Measurements from ENCODE around the gene ATP6V0A4.

The ATP6V0A4 gene

GRCh38 chr7:138670594-138670993 is 127.4 kb downstream of the ATP6V0A4 start:
- TF ChIP-seq CTCF (IDR thresholded peaks at IDR 0.05; ENCODE audit: low read length) (no peak), EZH2phosphoT487 (IDR thresholded peaks at IDR 0.05; ENCODE audit: low read length) (no peak), EZH2 (optimal IDR thresholded peaks at IDR 0.05; ENCODE audit: low read depth, low read length) (no peak)
- Histone ChIP-seq H4K20me1 (ENCODE audit: insufficient read depth, low read length) (no peaks in the 10 kb centered on the region), H3K9me3 (replicated peaks; ENCODE audit: insufficient read depth, low read length) (no peaks in the 10 kb centered on the region), H3K79me2 (ENCODE audit: low read length) (no peaks in the 10 kb centered on the region), H2AFZ (ENCODE audit: low read length) (no peak overlapping the region), H3K27ac (ENCODE audit: low read length) (no peak overlapping the region), H3K4me2 (ENCODE audit: low read depth, low read length) (no peak overlapping the region), H3K4me1 (ENCODE audit: low read length) (no peaks in the 10 kb centered on the region), H3K9ac (ENCODE audit: low read length) (no peak overlapping the region), H3K36me3 (replicated peaks; ENCODE audit: insufficient read depth, low read length) (no peaks in the 10 kb centered on the region), H3K27me3 (replicated peaks; ENCODE audit: insufficient read depth, low read length) (no peaks in the 10 kb centered on the region), H3F3A (ENCODE audit: insufficient read depth, low read length) (no peaks in the 10 kb centered on the region), H3K4me3 (ENCODE audit: low read length) (no peak overlapping the region), H3K9me2 (replicated peaks; ENCODE audit: insufficient read depth, low read length) (no peaks in the 10 kb centered on the region)
- no peak for DNase-seq

GRCh38 chr7:138669364-138669763 is 128.6 kb downstream of the ATP6V0A4 start:
- no peaks in the 10 kb centered on the region for H4K20me1 ChIP-seq (ENCODE audit: insufficient read depth, low read length)
- no peak for TF ChIP-seq EZH2 (optimal IDR thresholded peaks at IDR 0.05; ENCODE audit: low read depth, low read length)
- no peak for TF ChIP-seq EZH2phosphoT487 (IDR thresholded peaks at IDR 0.05; ENCODE audit: low read length)
- TF ChIP-seq CTCF (IDR thresholded peaks at IDR 0.05; ENCODE audit: low read length): no peak
- no peak overlapping the region for H2AFZ ChIP-seq (ENCODE audit: low read length)
- H3K4me3 ChIP-seq (ENCODE audit: low read length): no peak overlapping the region
- H3K4me1 ChIP-seq (ENCODE audit: low read length): no peaks in the 10 kb centered on the region
- no peaks in the 10 kb centered on the region for H3K9me2 ChIP-seq (replicated peaks; ENCODE audit: insufficient read depth, low read length)
- no peaks in the 10 kb centered on the region for H3F3A ChIP-seq (ENCODE audit: insufficient read depth, low read length)
- H3K79me2 ChIP-seq (ENCODE audit: low read length): no peaks in the 10 kb centered on the region
- H3K36me3 ChIP-seq (replicated peaks; ENCODE audit: insufficient read depth, low read length): no peaks in the 10 kb centered on the region
- DNase-seq: no peak
- H3K4me2 ChIP-seq (ENCODE audit: low read depth, low read length): no peak overlapping the region
- no peaks in the 10 kb centered on the region for H3K9me3 ChIP-seq (replicated peaks; ENCODE audit: insufficient read depth, low read length)
- no peak overlapping the region for H3K27ac ChIP-seq (ENCODE audit: low read length)
- no peaks in the 10 kb centered on the region for H3K27me3 ChIP-seq (replicated peaks; ENCODE audit: insufficient read depth, low read length)
- no peak overlapping the region for H3K9ac ChIP-seq (ENCODE audit: low read length)

- Histone ChIP-seq H3K4me1 (ENCODE audit: low read length) (no peaks in the 10 kb centered on the region), H3K27ac (ENCODE audit: low read length) (no peak overlapping the region), H3K9me3 (replicated peaks; ENCODE audit: insufficient read depth, low read length) (no peaks in the 10 kb centered on the region), H4K20me1 (ENCODE audit: insufficient read depth, low read length) (no peaks in the 10 kb centered on the region), H2AFZ (ENCODE audit: low read length) (no peak overlapping the region), H3K79me2 (ENCODE audit: low read length) (no peaks in the 10 kb centered on the region), H3K4me3 (ENCODE audit: low read length) (no peak overlapping the region), H3K9ac (ENCODE audit: low read length) (no peak overlapping the region), H3K4me2 (ENCODE audit: low read depth, low read length) (no peak overlapping the region), H3K9me2 (replicated peaks; ENCODE audit: insufficient read depth, low read length) (no peaks in the 10 kb centered on the region), H3K27me3 (replicated peaks; ENCODE audit: insufficient read depth, low read length) (no peaks in the 10 kb centered on the region), H3F3A (ENCODE audit: insufficient read depth, low read length) (no peaks in the 10 kb centered on the region), H3K36me3 (replicated peaks; ENCODE audit: insufficient read depth, low read length) (no peaks in the 10 kb centered on the region)
- DNase-seq: no peak
- TF ChIP-seq EZH2 (optimal IDR thresholded peaks at IDR 0.05; ENCODE audit: low read depth, low read length) (no peak), EZH2phosphoT487 (IDR thresholded peaks at IDR 0.05; ENCODE audit: low read length) (no peak), CTCF (IDR thresholded peaks at IDR 0.05; ENCODE audit: low read length) (no peak)
Measured at GRCh38 chr7:138668946-138669345, 129.1 kb downstream of the ATP6V0A4 start.
